Neural cell (in vitro differentiated cells): Measurements from ENCODE around the gene ASPRV1. TPM values are rescaled to one million over a fixed set of nuclear protein-coding genes. Genes with fewer than 3 reads are reported as not detected.

Experiments
- H2AFZ ChIP-seq: fragments of 200-600, 300-800 bp; sonication (generic), shearing (Covaris generic); 2 replicates; pipeline ENCODE4 v1.6.0; 2014; ENCODE audit warnings: low read depth, mild to moderate bottlenecking, antibody characterized with exemption, low read length, moderate library complexity
- H3F3A ChIP-seq: fragments of 200-600 bp; shearing (Covaris generic); 2 replicates; pipeline ENCODE4 v1.6.1; 2016; ENCODE audit warnings: mild to moderate bottlenecking, moderate library complexity, mixed read lengths, antibody characterized with exemption, low read length; ENCODE audit not compliant: insufficient read depth, poor library complexity, severe bottlenecking
- H3K27ac ChIP-seq: fragments of 200-600, 300-800 bp; sonication (generic), shearing (Covaris generic); 2 replicates; pipeline ENCODE4 v1.5.1; 2014; ENCODE audit warnings: mild to moderate bottlenecking, low read length, moderate library complexity
- H3K27me3 ChIP-seq: fragments of 300-800, 200-600 bp; sonication (generic), shearing (Covaris generic); 2 replicates; pipeline ENCODE4 v1.6.0; 2014; ENCODE audit warnings: mild to moderate bottlenecking, low read depth, low read length, moderate library complexity; ENCODE audit not compliant: insufficient read depth
- H3K36me3 ChIP-seq: fragments of 300-800, 200-600 bp; sonication (generic), shearing (Covaris generic); 2 replicates; pipeline ENCODE4 v1.5.1; 2014; ENCODE audit warnings: mild to moderate bottlenecking, antibody characterized with exemption, low read length, moderate library complexity; ENCODE audit not compliant: insufficient read depth
- H3K4me2 ChIP-seq: fragments of 300-800, 200-600 bp; sonication (generic), shearing (Covaris generic); 2 replicates; pipeline ENCODE4 v1.6.0; 2014; ENCODE audit warnings: mild to moderate bottlenecking, low read length
- H3K4me3 ChIP-seq: fragments of 300-800, 200-600 bp; sonication (generic), shearing (Covaris generic); 2 replicates; pipeline ENCODE4 v1.5.1; 2014; ENCODE audit warnings: mild to moderate bottlenecking, low read length, moderate library complexity
- H3K79me2 ChIP-seq: fragments of 200-600 bp; shearing (Covaris generic); replicated peaks from 2 replicates; pipeline ENCODE4 v1.6.0; 2014; ENCODE audit warnings: mild to moderate bottlenecking, low read length, moderate library complexity; ENCODE audit not compliant: insufficient read depth
- H3K9ac ChIP-seq: fragments of 300-800, 200-600 bp; sonication (generic), shearing (Covaris generic); 2 replicates; pipeline ENCODE4 v1.6.1; 2016; ENCODE audit warnings: mild to moderate bottlenecking, low read length, mixed read lengths
- H3K9me2 ChIP-seq: fragments of 200-600 bp; shearing (Covaris generic); 2 replicates; pipeline ENCODE4 v1.6.1; 2016; ENCODE audit warnings: mild to moderate bottlenecking, low read length, mixed read lengths; ENCODE audit not compliant: insufficient read depth
- H3K9me3 ChIP-seq: fragments of 200-600, 300-800 bp; sonication (generic), shearing (Covaris generic); 2 replicates; pipeline ENCODE4 v1.6.1; 2016; ENCODE audit warnings: mild to moderate bottlenecking, mixed run types, low read length, moderate library complexity, mixed read lengths
- H4K20me1 ChIP-seq: fragments of 200-600 bp; shearing (Covaris generic); 2 replicates; pipeline ENCODE4 v1.6.1; 2016; ENCODE audit warnings: mild to moderate bottlenecking, mixed run types; ENCODE audit not compliant: insufficient read depth
- EP300 ChIP-seq: fragments of 450-650 bp; conservative IDR thresholded peaks from 2 replicates; pipeline ENCODE4 v1.6.1; 2014; ENCODE audit warnings: antibody characterized with exemption, mild to moderate bottlenecking, moderate library complexity; ENCODE audit not compliant: poor library complexity, severe bottlenecking
- EZH2 ChIP-seq: fragments of 200-600, 300-800 bp; shearing (Covaris generic), sonication (generic); IDR thresholded peaks from 2 replicates; pipeline ENCODE4 v1.6.1; 2014; ENCODE audit warnings: antibody characterized with exemption, low read length, borderline replicate concordance, mild to moderate bottlenecking; ENCODE audit not compliant: insufficient read depth, poor library complexity, severe bottlenecking
- MXI1 ChIP-seq: fragments of 450-650 bp; conservative IDR thresholded peaks from 2 replicates; pipeline ENCODE4 v1.6.1; 2014; ENCODE audit warnings: antibody characterized with exemption, mild to moderate bottlenecking; ENCODE audit not compliant: poor library complexity, severe bottlenecking
- POLR2AphosphoS5 ChIP-seq: IDR thresholded peaks from 2 replicates; pipeline ENCODE4 v1.6.1; 2012
- RAD21 ChIP-seq: fragments of 450-650 bp; conservative IDR thresholded peaks from 2 replicates; pipeline ENCODE4 v1.6.1; 2014; ENCODE audit warnings: antibody characterized with exemption, mild to moderate bottlenecking, moderate library complexity
- SMC3 ChIP-seq: fragments of 450-650 bp; conservative IDR thresholded peaks from 2 replicates; pipeline ENCODE4 v1.6.1; 2014; ENCODE audit warnings: antibody characterized with exemption, mild to moderate bottlenecking, moderate library complexity; ENCODE audit not compliant: poor library complexity
- TAF1 ChIP-seq: IDR thresholded peaks from 2 replicates; pipeline ENCODE4 v1.6.1; 2012; ENCODE audit warnings: low read depth
- polyA plus RNA-seq: library from polyadenylated mRNA; depleted of rRNA; stranded (reverse); fragments of >200 nt; gene quantifications from 2 replicates; pipeline ENCODE4 v1.2.3, GENCODE V29; 2014
- TF ChIP-seq, protein P1 (sequence below): fragments of 450-650 bp; IDR thresholded peaks from 2 replicates; pipeline ENCODE4 v1.5.1; 2014; ENCODE audit warnings: antibody characterized with exemption, mild to moderate bottlenecking, moderate library complexity; ENCODE audit not compliant: poor library complexity, severe bottlenecking
- TF ChIP-seq, protein P2 (sequence below): IDR thresholded peaks from 2 replicates; pipeline ENCODE4 v1.6.1; 2012; ENCODE audit warnings: borderline replicate concordance

Gene ASPRV1
- polyA plus RNA-seq, 1 donor from 2014 or later, result 6.3 TPM

- Histone ChIP-seq H3K79me2 (no peaks in the 10 kb centered on the region), H3K36me3 (no peaks in the 10 kb centered on the region), H3K9ac (no peak overlapping the region), H3K4me2 (no peak overlapping the region), H3K27ac (no peak overlapping the region), H3F3A (no peaks in the 10 kb centered on the region), H3K9me2 (no peaks in the 10 kb centered on the region), H3K9me3 (no peaks in the 10 kb centered on the region), H3K4me3 (no peak overlapping the region), H3K27me3 (no peaks in the 10 kb centered on the region), H2AFZ (no peak overlapping the region), H4K20me1 (no peaks in the 10 kb centered on the region)
- TF ChIP-seq MXI1 (no peak), POLR2AphosphoS5 (no peak), EZH2 (no peak), RAD21 (no peak), SMC3 (no peak), TAF1 (no peak), EP300 (no peak)
- TF ChIP-seq, protein P1, sequence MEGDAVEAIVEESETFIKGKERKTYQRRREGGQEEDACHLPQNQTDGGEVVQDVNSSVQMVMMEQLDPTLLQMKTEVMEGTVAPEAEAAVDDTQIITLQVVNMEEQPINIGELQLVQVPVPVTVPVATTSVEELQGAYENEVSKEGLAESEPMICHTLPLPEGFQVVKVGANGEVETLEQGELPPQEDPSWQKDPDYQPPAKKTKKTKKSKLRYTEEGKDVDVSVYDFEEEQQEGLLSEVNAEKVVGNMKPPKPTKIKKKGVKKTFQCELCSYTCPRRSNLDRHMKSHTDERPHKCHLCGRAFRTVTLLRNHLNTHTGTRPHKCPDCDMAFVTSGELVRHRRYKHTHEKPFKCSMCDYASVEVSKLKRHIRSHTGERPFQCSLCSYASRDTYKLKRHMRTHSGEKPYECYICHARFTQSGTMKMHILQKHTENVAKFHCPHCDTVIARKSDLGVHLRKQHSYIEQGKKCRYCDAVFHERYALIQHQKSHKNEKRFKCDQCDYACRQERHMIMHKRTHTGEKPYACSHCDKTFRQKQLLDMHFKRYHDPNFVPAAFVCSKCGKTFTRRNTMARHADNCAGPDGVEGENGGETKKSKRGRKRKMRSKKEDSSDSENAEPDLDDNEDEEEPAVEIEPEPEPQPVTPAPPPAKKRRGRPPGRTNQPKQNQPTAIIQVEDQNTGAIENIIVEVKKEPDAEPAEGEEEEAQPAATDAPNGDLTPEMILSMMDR, result no peak
- TF ChIP-seq, protein P2, sequence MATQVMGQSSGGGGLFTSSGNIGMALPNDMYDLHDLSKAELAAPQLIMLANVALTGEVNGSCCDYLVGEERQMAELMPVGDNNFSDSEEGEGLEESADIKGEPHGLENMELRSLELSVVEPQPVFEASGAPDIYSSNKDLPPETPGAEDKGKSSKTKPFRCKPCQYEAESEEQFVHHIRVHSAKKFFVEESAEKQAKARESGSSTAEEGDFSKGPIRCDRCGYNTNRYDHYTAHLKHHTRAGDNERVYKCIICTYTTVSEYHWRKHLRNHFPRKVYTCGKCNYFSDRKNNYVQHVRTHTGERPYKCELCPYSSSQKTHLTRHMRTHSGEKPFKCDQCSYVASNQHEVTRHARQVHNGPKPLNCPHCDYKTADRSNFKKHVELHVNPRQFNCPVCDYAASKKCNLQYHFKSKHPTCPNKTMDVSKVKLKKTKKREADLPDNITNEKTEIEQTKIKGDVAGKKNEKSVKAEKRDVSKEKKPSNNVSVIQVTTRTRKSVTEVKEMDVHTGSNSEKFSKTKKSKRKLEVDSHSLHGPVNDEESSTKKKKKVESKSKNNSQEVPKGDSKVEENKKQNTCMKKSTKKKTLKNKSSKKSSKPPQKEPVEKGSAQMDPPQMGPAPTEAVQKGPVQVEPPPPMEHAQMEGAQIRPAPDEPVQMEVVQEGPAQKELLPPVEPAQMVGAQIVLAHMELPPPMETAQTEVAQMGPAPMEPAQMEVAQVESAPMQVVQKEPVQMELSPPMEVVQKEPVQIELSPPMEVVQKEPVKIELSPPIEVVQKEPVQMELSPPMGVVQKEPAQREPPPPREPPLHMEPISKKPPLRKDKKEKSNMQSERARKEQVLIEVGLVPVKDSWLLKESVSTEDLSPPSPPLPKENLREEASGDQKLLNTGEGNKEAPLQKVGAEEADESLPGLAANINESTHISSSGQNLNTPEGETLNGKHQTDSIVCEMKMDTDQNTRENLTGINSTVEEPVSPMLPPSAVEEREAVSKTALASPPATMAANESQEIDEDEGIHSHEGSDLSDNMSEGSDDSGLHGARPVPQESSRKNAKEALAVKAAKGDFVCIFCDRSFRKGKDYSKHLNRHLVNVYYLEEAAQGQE, result no peak
These were observed 16.0 kb downstream of the ASPRV1 start for GRCh38 chr2:69945441-69945840.

DNA sequence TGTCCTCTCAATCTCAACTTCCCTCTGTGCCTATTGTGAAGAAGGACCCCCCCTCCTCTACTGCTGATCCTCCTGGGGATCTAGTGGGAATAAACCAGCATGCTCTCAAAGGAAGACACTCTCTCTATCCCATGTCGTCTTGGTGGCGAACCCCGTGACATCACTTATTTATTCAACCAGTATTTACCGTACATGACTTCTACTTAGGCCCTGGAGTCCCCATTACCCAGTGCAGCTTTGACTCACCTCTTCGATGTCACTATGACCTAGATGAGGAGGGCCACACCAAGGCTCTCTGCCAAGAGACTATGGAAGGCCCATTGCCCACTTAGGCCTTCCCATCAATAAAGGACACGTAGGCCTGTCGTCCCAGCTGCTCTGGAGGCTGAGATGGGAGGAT is 16.7 kb downstream of the ASPRV1 start:
- Histone ChIP-seq H3K36me3 (no peaks in the 10 kb centered on the region), H3K9me2 (no peaks in the 10 kb centered on the region), H2AFZ (no peak overlapping the region), H3K79me2 (no peaks in the 10 kb centered on the region), H3F3A (no peaks in the 10 kb centered on the region), H3K9ac (no peak overlapping the region), H3K4me3 (no peak overlapping the region), H4K20me1 (no peaks in the 10 kb centered on the region), H3K27me3 (no peaks in the 10 kb centered on the region), H3K27ac (no peak overlapping the region), H3K9me3 (no peaks in the 10 kb centered on the region), H3K4me2 (no peak overlapping the region)
- TF ChIP-seq, protein P1, result no peak
- TF ChIP-seq TAF1 (no peak), SMC3 (no peak), MXI1 (no peak), RAD21 (no peak), EP300 (no peak), POLR2AphosphoS5 (no peak), EZH2 (no peak)
- TF ChIP-seq, protein P2, result no peak
